ENCODE data around the gene ADGRV1.

The ADGRV1 gene

GRCh38 chr5:90871391-90871991, 312.9 kb downstream of the ADGRV1 start:
- no peak for DNase-seq (ENCODE audit: low spot score)

GRCh38 chr5:90873033-90873517, 314.5 kb downstream of the ADGRV1 start:
- DNase-seq (ENCODE audit: low spot score) = no peak

GRCh38 chr5:90874066-90874465, 315.5 kb downstream of the ADGRV1 start:
- DNase-seq (ENCODE audit: low spot score) = no peak

GRCh38 chr5:90875456-90875855, 316.9 kb downstream of the ADGRV1 start:
- no peak for DNase-seq (ENCODE audit: low spot score)

GRCh38 chr5:90876366-90876765, 317.8 kb downstream of the ADGRV1 start:
- no peak for DNase-seq (ENCODE audit: low spot score)

- no peak for DNase-seq (ENCODE audit: low spot score)
These were observed 318.5 kb downstream of the ADGRV1 start for GRCh38 chr5:90877049-90877448.

GRCh38 chr5:90878081-90878480, 319.5 kb downstream of the ADGRV1 start:
- DNase-seq (ENCODE audit: low spot score) = no peak

GRCh38 chr5:90878549-90879196, 320.1 kb downstream of the ADGRV1 start:
- peak; percentile 21 for DNase-seq (ENCODE audit: low spot score)

- DNase-seq (ENCODE audit: low spot score) = no peak
These were observed 323.1 kb downstream of the ADGRV1 start for GRCh38 chr5:90881626-90882150.

GRCh38 chr5:90882448-90882847, 323.9 kb downstream of the ADGRV1 start:
- no peak for DNase-seq (ENCODE audit: low spot score)

- DNase-seq (ENCODE audit: low spot score) = no peak
These were observed 326.7 kb downstream of the ADGRV1 start for GRCh38 chr5:90885180-90885868.

GRCh38 chr5:90886381-90886780, 327.8 kb downstream of the ADGRV1 start:
- DNase-seq (ENCODE audit: low spot score) = no peak

GRCh38 chr5:90888511-90889324, 330.1 kb downstream of the ADGRV1 start:
- no peak for DNase-seq (ENCODE audit: low spot score)

GRCh38 chr5:90889325-90889600, 330.7 kb downstream of the ADGRV1 start:
- DNase-seq (ENCODE audit: low spot score) = no peak

- DNase-seq (ENCODE audit: low spot score) = no peak
These were observed 331.6 kb downstream of the ADGRV1 start for GRCh38 chr5:90890180-90890579.

- no peak for DNase-seq (ENCODE audit: low spot score)
These were observed 336.3 kb downstream of the ADGRV1 start for GRCh38 chr5:90894866-90895420.

- no peak for DNase-seq (ENCODE audit: low spot score)
These were observed 339.0 kb downstream of the ADGRV1 start for GRCh38 chr5:90897618-90898017.

- DNase-seq (ENCODE audit: low spot score) = peak; percentile 7
These were observed 339.9 kb downstream of the ADGRV1 start for GRCh38 chr5:90898326-90899013.

GRCh38 chr5:90899014-90899604, 340.5 kb downstream of the ADGRV1 start:
- DNase-seq (ENCODE audit: low spot score) = no peak

GRCh38 chr5:90901261-90901660, 342.7 kb downstream of the ADGRV1 start:
- no peak for DNase-seq (ENCODE audit: low spot score)

GRCh38 chr5:90902170-90902569, 343.6 kb downstream of the ADGRV1 start:
- no peak for DNase-seq (ENCODE audit: low spot score)
